RWPE2 (cell line): ENCODE results near the gene ADPRS.

Experiments
- ATAC-seq: fragments of 200-7000 bp; cut with Tn5 transposase; 3 replicates; pipeline ENCODE4 v1.9.1; 2021; ENCODE audit warnings: low read depth
- DNase-seq: peaks from one replicate; pipeline ENCODE4 v3.0.0-alpha.2; 2020; ENCODE audit warnings: low spot score
- H3K27ac ChIP-seq: fragments of 450-650 bp; 2 replicates; pipeline ENCODE4 v1.5.1; 2017; ENCODE audit warnings: mild to moderate bottlenecking; ENCODE audit not compliant: poor library complexity, severe bottlenecking
- H3K27me3 ChIP-seq: fragments of 250-450 bp; sonication (Bioruptor Pico); 2 replicates; pipeline ENCODE4 v1.5.1; 2021; ENCODE audit warnings: mild to moderate bottlenecking, moderate library complexity; ENCODE audit not compliant: insufficient read depth, poor library complexity, severe bottlenecking
- H3K36me3 ChIP-seq: fragments of 250-450 bp; sonication (Bioruptor Pico); 2 replicates; pipeline ENCODE4 v1.5.1; 2020; ENCODE audit warnings: low read depth, mild to moderate bottlenecking, moderate library complexity
- H3K4me1 ChIP-seq: fragments of 250-450 bp; sonication (Bioruptor Pico); 2 replicates; pipeline ENCODE4 v1.5.1; 2021; ENCODE audit warnings: mild to moderate bottlenecking, moderate library complexity; ENCODE audit not compliant: insufficient read depth, poor library complexity, severe bottlenecking
- H3K4me3 ChIP-seq: fragments of 250-450 bp; sonication (Bioruptor Pico); 2 replicates; pipeline ENCODE4 v1.5.1; 2021; ENCODE audit warnings: mild to moderate bottlenecking, moderate library complexity; ENCODE audit not compliant: severe bottlenecking
- H3K9me3 ChIP-seq: fragments of 250-450 bp; sonication (Bioruptor Pico); 2 replicates; pipeline ENCODE4 v1.5.1; 2021; ENCODE audit warnings: mild to moderate bottlenecking, moderate library complexity; ENCODE audit not compliant: severe bottlenecking
- CTCF ChIP-seq: fragments of 450-650 bp; IDR thresholded peaks from one replicate; pipeline ENCODE4 v1.5.1; 2017; ENCODE audit warnings: mild to moderate bottlenecking, moderate library complexity; ENCODE audit not compliant: poor library complexity, severe bottlenecking

ADPRS gene

GRCh38 chr1:36091698-36092097, 3.0 kb downstream of the ADPRS start:
- no peaks in the 10 kb centered on the region for H3K9me3 ChIP-seq
- H3K27me3 ChIP-seq, result no peaks in the 10 kb centered on the region
- DNase-seq, result no peak
- no peak for ATAC-seq
- TF ChIP-seq CTCF, result no peak
- no peak overlapping the region for H3K4me3 ChIP-seq
- H3K4me1 ChIP-seq, result no peaks in the 10 kb centered on the region
- no peak overlapping the region for H3K27ac ChIP-seq
- H3K36me3 ChIP-seq, result peaks cover 40% of the 10 kb centered on the region

- Histone ChIP-seq H3K36me3 (peaks cover 40% of the 10 kb centered on the region), H3K27me3 (no peaks in the 10 kb centered on the region), H3K9me3 (no peaks in the 10 kb centered on the region), H3K4me1 (no peaks in the 10 kb centered on the region), H3K4me3 (no peak overlapping the region), H3K27ac (no peak overlapping the region)
- DNase-seq (no peak), ATAC-seq (no peak)
- no peak for TF ChIP-seq CTCF
Observed at GRCh38 chr1:36092166-36092797, 3.6 kb downstream of the ADPRS start.

- Histone ChIP-seq H3K36me3 (peaks cover 40% of the 10 kb centered on the region), H3K4me1 (no peaks in the 10 kb centered on the region), H3K9me3 (no peaks in the 10 kb centered on the region), H3K4me3 (no peak overlapping the region), H3K27ac (no peak overlapping the region), H3K27me3 (no peaks in the 10 kb centered on the region)
- DNase-seq (no peak), ATAC-seq (no peak)
- no peak for TF ChIP-seq CTCF
Observed at GRCh38 chr1:36092798-36093185, 4.1 kb downstream of the ADPRS start.

- DNase-seq (no peak), ATAC-seq (no peak)
- no peak for TF ChIP-seq CTCF
- no peaks in the 10 kb centered on the region for H3K4me1 ChIP-seq
- no peak overlapping the region for H3K27ac ChIP-seq
- H3K36me3 ChIP-seq, result peaks cover 40% of the 10 kb centered on the region
- no peak overlapping the region for H3K4me3 ChIP-seq
- no peaks in the 10 kb centered on the region for H3K9me3 ChIP-seq
- no peaks in the 10 kb centered on the region for H3K27me3 ChIP-seq
Observed at GRCh38 chr1:36093226-36093625, 4.5 kb downstream of the ADPRS start.

GRCh38 chr1:36093929-36094328, 5.2 kb downstream of the ADPRS start:
- H3K27me3 ChIP-seq, result no peaks in the 10 kb centered on the region
- H3K4me1 ChIP-seq, result no peaks in the 10 kb centered on the region
- no peaks in the 10 kb centered on the region for H3K9me3 ChIP-seq
- no peak for TF ChIP-seq CTCF
- DNase-seq (no peak), ATAC-seq (no peak)
- H3K4me3 ChIP-seq, result no peak overlapping the region
- H3K27ac ChIP-seq, result no peak overlapping the region
- H3K36me3 ChIP-seq, result peaks cover 40% of the 10 kb centered on the region
